SK-MEL-5 (cell line): ENCODE data around the gene KCNJ14. TPM values are rescaled to one million over a fixed set of nuclear protein-coding genes. Genes with fewer than 3 reads are reported as not detected.

ENCODE experiments used
- DNase-seq: peaks from one replicate; pipeline ENCODE4 v3.0.0-alpha.2; 2016; ENCODE audit warnings: low read depth, low spot score
- in situ Hi-C: cut with HindIII; loops from 2 replicates; pipeline ENCODE4 v1.10.0; 2016; ENCODE audit warnings: low sequenced_read_pairs, high pct_unique_total_duplicates, low pct_unique_long_range_greater_than_20kb
- total RNA-seq: library from RNA; depleted of rRNA; stranded (reverse); fragments of >200 nt; shearing (Covaris generic); gene quantifications from 2 replicates; pipeline ENCODE4 v1.2.3, GENCODE V29; 2014

KCNJ14 gene
- total RNA-seq, 1 experiment from 2014 or later: 0.58 TPM

DNA sequence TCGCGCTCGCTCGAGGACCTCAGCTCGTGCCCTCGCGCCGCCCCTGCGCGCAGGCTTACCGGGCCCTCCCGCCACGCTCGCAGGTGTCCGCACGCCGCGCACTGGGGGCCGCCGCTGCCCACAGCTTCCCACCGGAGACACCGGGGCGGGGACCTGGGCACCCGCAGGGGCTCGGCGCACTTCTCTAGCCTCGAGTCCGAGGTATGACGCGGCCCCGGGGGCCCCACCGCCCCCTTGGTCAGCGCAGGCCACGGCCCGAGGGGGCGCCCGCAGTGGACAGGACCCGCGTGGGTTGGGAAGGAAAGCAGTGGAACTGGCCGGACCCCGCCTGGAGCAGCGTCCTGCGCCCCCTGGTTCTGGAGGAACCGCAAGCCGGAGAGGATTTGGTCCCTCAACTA is 11.6 kb upstream of the KCNJ14 start:
- in situ Hi-C loops: no loop called here

DNA sequence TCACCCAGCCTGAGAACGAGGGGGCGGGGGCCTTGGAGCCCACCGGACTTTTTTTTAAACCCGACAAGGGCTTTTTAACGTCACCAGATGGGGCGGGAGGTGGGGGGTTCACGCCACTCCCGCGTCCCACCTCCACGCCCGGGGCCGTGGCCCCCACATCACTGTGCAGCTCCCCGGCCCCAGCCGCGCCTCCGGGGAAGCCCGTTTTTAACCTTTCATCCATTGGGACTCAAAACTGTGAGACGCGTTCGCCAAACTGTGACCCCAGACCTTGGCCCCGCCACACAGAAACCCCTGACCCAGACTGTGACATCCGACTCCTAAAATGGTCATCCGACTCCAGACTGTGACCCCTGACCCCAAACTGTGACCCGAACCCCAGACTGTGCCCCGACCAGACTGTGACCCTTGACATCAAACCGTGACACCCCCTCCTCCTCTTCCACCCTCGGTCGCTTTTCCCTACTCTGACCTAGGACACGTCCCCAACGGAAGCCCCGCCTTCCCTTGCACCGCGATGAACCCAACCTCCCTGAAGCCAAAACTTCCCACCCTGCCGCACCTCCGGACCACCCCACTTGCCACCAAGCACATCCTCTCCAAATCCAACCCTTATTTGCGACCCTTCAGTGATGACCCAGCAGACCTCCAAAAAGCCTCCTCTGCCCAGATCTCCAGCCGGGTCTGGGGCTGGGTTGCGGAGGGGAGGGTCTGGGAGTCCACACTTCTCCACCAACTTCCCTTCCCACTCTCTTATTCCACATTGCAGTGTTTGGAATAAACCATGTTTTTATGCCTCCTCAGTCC is 11.0 kb upstream of the KCNJ14 start:
- in situ Hi-C loops: no loop called here

More for the DNA sequence above, 11.6 kb upstream of the KCNJ14 start:
- DNase-seq: no peak

DNA sequence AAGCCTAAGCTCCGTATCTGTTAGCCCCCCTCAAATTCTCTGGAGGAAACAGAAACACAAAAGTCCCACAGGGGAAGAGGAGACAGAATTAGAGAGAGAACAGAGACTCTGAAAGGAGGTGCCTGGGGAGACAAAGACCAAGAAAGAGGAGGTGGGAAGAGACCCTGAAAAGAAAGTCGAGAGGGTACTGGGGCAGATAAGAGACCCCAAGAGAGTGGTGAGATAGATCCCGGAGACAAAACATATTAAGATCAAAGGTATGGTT is 10.5 kb upstream of the KCNJ14 start:
- in situ Hi-C loops: no loop called here
- DNase-seq: no peak

More for the DNA sequence above, 11.0 kb upstream of the KCNJ14 start:
- no peak for DNase-seq

DNA sequence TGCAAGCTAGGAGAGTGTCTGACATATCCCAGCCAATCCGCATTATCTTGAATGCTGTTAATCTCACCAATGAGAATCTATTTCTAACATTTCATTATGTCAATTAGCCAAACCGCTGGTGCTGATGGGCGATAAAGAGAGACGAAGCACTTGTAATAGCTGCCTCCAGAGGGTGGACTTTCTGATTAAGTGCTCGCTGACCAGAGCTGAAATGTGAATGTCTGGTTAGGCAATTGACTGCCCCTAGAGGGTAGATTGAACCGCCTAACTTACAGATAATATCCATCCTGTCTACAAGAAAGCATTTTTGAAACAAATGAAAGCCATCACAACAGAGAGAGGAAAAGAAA is 10.1 kb upstream of the KCNJ14 start:
- DNase-seq: peak; percentile 84
- in situ Hi-C loops: no loop called here

DNA sequence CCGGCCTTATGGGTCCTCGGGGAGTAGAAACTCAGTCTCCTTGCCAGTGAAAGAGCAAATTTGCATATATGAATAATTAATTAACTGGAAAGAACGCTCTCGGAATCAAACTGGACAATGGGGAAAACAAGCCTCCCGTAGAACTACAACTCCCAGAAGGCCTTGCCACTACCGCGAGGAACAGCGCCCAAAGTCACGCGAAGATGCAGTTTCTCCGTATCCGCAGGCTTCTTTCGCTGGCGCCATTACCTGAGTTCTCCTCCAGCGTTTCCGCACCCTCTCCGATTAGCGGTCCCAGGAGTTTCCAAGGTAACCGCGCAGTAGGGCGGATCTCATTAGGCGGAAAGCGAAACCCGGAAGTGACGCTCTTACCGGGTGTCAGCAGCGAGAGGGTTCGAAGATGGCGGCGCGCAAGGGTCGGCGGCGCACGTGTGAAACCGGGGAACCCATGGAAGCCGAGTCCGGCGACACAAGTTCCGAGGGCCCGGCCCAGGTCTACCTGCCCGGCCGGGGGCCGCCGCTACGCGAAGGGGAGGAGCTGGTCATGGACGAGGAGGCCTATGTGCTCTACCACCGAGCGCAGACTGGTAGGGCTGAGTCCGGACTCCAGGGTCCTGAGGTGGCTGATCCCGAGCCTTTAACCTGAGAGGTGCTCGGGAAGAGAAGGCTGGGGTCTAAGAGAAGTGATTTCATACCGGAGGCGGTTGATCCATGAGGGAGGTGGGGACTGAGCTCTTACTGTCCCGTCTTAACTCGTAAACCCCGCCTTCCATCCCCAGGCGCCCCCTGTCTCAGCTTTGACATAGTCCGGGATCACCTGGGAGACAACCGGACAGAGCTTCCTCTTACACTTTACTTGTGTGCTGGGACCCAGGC is 9.5 kb upstream of the KCNJ14 start, which contains the start of gene GRWD1:
TSS of gene GRWD1 (plus strand) at position 378 of the 876 bp plus-strand sequence. CDS start at position 401, 23 bp downstream.
- in situ Hi-C loops: no loop called here
- peak; percentile 97 for DNase-seq

DNA sequence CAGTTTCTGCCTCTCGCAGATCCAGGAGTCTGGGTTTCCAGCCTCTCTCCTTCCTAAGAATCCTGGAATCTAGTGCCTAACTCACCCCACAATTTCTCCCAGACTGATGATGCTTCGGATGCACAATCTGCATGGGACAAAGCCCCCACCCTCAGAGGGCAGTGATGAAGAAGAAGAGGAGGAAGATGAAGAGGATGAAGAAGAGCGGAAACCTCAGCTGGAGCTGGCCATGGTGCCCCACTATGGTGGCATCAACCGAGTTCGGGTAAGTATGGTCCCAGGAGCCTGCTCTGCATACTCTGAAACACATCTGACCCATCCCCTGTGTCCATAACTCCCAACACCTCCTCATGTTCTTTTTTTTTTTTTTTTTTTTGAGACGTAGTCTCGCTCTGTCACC is 8.8 kb upstream of the KCNJ14 start:
- no peak for DNase-seq
- in situ Hi-C loops: no loop called here

DNA sequence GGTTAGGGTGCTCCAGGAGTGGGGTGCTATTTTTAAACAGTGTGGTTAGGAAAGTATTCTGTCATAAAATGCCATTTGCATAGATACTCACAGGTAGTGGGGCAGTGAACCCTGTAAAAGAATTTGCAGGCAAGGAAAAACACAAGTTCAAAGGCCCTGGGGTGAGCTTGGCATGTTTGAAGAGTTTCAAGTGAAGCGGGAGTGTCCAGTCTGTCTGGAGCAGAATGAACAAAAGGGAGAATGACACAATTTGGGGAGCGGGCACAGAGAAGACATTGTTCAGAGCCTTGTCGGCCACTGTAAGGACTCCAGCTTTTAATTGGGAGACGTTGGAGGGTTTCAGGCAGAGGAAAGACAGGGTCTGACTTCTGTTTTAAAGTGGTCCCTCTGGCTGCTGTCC is 6.8 kb upstream of the KCNJ14 start:
- no peak for DNase-seq
- in situ Hi-C loops: no loop called here

DNA sequence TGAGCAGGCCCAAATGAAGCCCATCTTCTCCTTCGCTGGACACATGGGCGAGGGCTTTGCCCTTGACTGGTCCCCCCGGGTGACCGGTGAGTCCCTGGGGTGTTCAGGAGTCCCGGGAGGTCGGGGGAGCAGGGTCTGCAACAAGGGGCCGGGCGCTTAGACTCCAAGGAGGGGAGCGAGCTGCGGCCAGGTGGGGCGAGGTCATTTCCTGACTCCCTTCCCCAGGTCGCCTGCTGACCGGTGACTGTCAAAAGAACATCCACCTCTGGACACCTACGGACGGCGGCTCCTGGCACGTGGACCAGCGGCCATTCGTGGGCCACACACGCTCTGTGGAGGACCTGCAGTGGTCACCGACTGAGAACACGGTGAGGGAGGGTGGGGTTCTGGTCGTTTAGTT is 4.9 kb upstream of the KCNJ14 start:
- in situ Hi-C loops: no loop called here

DNA sequence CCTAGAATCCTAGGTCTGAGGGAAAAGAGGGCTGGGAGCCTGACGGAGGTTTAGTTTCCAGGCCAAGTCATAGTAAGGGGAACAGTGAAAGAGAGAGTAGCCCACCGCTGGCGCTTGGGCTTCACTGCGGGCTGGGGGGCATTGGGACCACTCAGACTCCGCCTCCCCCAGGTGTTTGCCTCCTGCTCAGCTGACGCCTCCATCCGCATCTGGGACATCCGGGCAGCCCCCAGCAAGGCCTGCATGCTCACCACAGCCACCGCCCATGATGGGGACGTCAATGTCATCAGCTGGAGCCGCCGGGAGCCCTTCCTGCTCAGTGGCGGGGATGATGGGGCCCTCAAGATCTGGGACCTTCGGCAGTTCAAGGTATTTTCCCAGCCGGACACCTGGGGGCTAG is 4.5 kb upstream of the KCNJ14 start:
- in situ Hi-C loops: no loop called here
- no peak for DNase-seq

More for the DNA sequence above, 4.9 kb upstream of the KCNJ14 start:
- DNase-seq: no peak

DNA sequence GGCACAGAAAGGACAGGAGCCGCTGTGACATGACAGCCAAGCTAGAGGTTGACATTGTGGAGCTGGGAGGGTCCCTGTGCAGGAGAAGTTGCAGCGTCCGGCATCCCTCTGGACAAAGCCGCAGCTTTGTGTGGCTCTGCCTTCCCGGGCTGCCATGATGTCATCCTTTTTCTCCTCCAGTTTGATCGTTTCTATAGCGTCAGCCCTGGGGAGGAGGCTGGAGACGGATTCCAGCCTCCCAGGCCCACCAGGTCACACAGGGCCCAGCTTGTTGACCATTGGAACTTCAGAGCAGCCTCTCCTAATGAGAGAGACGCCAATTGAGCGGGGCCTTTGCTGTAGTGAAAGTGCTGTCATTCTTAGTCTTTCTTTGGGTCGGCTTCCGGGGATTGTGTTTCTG is 3.8 kb upstream of the KCNJ14 start:
- in situ Hi-C loops: no loop called here
- no peak for DNase-seq

DNA sequence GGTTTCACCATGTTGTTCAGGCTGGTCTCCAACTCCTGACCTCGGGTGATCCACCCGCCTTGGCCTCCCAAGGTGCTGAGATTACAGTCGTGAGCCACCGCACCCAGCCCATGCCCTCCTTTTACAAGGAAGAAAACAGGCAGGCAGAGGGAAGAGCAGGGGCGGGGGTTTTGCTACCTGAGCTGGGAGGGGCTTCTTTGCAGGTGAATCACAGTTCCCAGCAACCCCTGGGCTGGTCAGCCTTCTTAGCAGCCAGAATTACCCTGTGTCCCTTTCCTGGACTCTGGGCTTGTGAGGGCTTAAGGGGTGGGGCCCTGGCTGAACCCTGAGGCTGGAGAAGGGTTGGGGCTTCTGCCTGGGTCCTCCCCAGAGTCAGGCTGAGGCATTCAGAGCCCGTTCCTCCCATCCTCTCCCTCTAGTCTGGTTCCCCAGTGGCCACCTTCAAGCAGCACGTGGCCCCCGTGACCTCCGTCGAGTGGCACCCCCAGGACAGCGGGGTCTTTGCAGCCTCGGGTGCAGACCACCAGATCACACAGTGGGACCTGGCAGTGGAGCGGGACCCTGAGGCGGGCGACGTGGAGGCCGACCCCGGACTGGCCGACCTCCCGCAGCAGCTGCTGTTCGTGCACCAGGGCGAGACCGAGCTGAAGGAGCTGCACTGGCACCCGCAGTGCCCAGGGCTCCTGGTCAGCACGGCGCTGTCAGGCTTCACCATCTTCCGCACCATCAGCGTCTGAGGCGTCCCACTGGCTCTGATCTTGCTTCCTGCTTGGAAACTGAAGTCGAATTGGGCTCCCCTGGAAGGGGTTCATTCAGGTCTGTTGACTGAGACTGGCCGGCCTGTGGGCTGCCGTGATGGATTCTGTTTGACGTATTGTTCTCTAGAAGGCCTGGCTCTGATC is 2.8 kb upstream of the KCNJ14 start:
- no peak for DNase-seq
- in situ Hi-C loops: no loop called here

DNA sequence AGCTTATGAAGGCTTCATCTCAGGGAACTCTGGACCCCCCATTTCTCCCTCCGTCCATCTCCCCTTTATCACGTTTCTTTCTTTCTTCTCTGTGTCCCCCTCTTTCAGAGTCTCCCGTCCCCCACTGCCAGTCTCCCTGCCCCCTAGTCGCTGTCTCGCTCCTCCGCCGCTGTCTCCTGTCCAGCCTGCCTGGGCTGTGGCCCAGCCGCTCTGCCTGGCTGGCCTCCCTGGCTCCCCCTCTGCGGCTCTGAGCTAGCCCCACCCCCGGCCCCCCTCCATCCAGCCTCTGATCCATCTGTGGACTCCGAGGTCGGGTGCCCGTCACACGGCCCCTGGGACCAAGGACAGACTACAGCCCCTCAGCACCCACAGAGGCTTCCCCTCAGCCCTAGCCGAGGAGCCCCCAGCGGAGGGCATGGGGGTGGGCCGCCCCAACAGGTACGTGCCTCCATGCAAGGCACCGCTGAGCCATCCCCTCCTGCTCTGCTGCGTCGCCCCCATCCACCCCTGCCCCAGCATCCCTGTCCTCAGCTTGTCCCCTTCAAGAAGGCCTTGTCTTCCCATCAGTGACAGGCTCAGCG is 1.1 kb upstream of the KCNJ14 start:
- no peak for DNase-seq
- in situ Hi-C loops: no loop called here

DNA sequence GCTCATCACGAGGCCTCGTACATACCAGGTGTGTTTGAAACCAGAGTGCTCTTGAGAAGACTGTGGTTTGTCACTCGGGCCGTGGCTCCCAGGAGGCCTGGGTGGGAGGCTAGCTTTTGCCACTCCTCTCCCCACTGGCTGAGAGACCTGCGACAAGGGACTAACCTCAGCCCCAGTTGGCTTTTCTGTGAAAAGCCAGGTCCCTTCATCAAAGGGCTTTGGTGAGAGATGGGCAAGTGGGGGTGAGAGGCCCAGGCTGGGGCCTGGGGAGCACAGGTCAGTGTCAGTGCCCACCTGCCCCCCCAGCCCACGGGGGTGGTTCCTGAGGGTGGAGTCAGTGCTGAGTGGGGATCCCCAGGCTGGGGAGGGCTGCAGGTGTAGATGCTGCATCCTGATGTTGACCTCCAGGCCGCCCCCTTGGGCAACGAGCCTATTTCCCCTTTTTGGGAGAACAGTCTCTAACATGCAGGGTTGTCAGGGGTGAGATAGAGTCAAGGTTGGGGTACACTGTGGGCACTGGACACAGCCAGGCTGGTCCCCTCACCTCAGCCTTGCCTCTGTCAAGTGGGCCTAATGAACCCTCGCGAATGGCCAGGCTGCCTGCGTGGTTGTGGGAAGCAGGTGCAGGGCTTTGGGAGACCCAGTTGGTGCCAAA is 661 bp downstream of the KCNJ14 start:
- in situ Hi-C loops: no loop called here
- DNase-seq: no peak

DNA sequence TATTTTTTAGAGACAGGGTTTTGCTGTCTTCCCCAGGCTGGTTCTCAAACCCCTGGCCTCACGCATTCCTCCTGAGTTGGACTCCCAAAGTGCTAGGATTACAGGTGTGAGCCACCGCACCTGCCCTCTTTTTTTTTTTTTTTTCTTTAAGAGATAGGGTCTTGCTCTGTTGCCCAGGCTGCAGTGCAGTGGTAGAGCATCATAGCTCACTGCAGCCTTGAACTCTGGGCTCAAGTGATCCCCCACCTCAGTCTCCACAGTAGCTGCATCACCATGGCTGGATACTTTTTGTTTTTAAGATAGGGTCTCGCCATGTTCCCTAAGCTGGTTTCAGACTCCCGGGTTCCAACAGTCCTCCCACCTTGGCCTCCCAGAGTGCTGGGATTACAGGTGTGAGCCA is 1.5 kb downstream of the KCNJ14 start:
- DNase-seq: no peak
- in situ Hi-C loops: no loop called here

DNA sequence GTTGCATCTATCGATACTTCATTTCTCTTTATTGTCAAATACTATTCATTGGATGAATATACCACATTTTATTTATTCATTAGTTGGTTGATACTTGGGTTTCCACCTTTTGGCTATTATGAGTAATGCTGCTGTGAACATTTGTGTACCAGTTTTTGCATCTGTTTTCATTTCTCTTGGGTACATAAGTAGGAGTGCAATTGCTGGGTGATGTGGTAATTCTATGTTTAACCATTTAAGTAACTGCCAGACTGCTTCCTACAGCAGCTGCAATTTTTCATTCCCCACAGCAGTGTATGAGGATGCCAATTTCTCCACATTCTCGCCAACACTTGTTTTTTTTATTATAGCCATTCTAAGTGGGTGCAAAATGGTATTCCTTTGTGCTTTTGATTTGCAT is 2.6 kb downstream of the KCNJ14 start:
- in situ Hi-C loops: no loop called here
- DNase-seq: no peak

DNA sequence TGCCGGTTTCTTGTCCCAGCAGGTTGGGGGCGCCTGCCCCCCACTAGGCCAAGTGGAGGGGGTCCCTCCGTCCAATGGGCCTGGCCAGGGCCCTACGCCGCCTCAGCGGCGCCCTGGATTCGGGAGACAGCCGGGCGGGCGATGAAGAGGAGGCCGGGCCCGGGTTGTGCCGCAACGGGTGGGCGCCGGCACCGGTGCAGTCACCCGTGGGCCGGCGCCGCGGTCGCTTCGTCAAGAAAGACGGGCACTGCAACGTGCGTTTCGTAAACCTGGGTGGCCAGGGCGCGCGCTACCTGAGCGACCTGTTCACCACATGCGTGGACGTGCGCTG is 6.2 kb downstream of the KCNJ14 start:
- no peak for DNase-seq
- in situ Hi-C loops: no loop called here

DNA sequence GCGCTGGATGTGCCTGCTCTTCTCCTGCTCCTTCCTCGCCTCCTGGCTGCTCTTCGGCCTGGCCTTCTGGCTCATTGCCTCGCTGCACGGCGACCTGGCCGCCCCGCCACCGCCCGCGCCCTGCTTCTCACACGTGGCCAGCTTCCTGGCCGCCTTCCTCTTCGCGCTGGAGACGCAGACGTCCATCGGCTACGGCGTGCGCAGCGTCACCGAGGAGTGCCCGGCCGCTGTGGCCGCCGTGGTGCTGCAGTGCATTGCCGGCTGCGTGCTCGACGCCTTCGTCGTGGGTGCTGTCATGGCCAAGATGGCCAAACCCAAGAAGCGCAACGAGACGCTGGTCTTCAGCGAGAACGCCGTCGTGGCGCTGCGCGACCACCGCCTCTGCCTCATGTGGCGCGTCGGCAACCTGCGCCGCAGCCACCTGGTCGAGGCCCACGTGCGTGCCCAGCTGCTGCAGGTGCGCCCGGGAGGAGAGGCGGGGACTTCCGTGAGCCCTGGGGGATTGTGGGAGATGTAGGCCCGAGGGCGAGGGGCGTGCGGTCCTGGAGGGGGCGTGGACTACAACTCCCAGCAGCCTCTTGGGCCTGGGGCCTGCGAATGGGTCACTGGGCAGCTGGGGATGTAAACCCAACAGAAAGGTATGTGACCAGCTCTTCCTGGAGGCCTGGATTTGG is 6.7 kb downstream of the KCNJ14 start:
- peak; percentile 29 for DNase-seq
- in situ Hi-C loops: no loop called here
